Hepatocyte (in vitro differentiated cells): ENCODE measurements around the gene FAM149B1. TPM values are rescaled to one million over a fixed set of nuclear protein-coding genes. Genes with fewer than 3 reads are reported as not detected.
A peak's percentile ranks its signal among the peaks of the same experiment; 100 is the strongest.

Experiments used
- DNase-seq: peaks from one replicate; pipeline ENCODE4 v3.0.0-alpha.2; 2016; ENCODE audit warnings: low spot score
- H2AFZ ChIP-seq: fragments of 200-600 bp; sonication (generic); 2 replicates; pipeline ENCODE4 v1.6.0; 2016; ENCODE audit warnings: antibody characterized with exemption, mild to moderate bottlenecking
- H3K27ac ChIP-seq: fragments of 200-600 bp; sonication (generic); 2 replicates; pipeline ENCODE4 v1.5.1; 2016; ENCODE audit warnings: mild to moderate bottlenecking
- H3K27me3 ChIP-seq: fragments of 200-600 bp; sonication (generic); 2 replicates; pipeline ENCODE4 v1.6.1; 2016
- H3K36me3 ChIP-seq: fragments of 200-600 bp; sonication (generic); replicated peaks from 2 replicates; pipeline ENCODE4 v1.5.1; 2016; ENCODE audit warnings: low read depth; ENCODE audit not compliant: insufficient read depth
- H3K4me1 ChIP-seq: fragments of 200-600 bp; sonication (generic); 2 replicates; pipeline ENCODE4 v1.5.1; 2016; ENCODE audit warnings: mild to moderate bottlenecking, moderate library complexity; ENCODE audit not compliant: insufficient read depth
- H3K4me2 ChIP-seq: fragments of 200-600 bp; sonication (generic); 2 replicates; pipeline ENCODE4 v1.6.0; 2016
- H3K4me3 ChIP-seq: fragments of 200-600 bp; sonication (generic); 2 replicates; pipeline ENCODE4 v1.5.1; 2016; ENCODE audit warnings: mild to moderate bottlenecking
- H3K79me2 ChIP-seq: fragments of 200-600 bp; sonication (generic); 2 replicates; pipeline ENCODE4 v1.6.0; 2017; ENCODE audit warnings: mild to moderate bottlenecking
- H3K9me2 ChIP-seq: fragments of 200-600 bp; sonication (generic); replicated peaks from 2 replicates; pipeline ENCODE4 v1.6.0; 2017; ENCODE audit warnings: mild to moderate bottlenecking; ENCODE audit not compliant: insufficient read depth
- H3K9me3 ChIP-seq: fragments of 200-600 bp; sonication (generic); 2 replicates; pipeline ENCODE4 v1.5.1; 2016; ENCODE audit warnings: low read depth, mild to moderate bottlenecking
- H4K20me1 ChIP-seq: fragments of 200-600 bp; sonication (generic); 2 replicates; pipeline ENCODE4 v1.6.0; 2016; ENCODE audit warnings: mild to moderate bottlenecking; ENCODE audit not compliant: insufficient read depth, poor library complexity, severe bottlenecking
- EZH2 ChIP-seq: fragments of 200-600 bp; sonication (generic); IDR thresholded peaks from 2 replicates; pipeline ENCODE4 v1.6.1; 2016; ENCODE audit warnings: antibody characterized with exemption, mild to moderate bottlenecking, borderline replicate concordance
- EZH2phosphoT487 ChIP-seq: fragments of 200-600 bp; sonication (generic); IDR thresholded peaks from one replicate; pipeline ENCODE4 v1.6.1; 2018; ENCODE audit warnings: antibody characterized with exemption, mild to moderate bottlenecking, low read depth, moderate library complexity; ENCODE audit not compliant: unreplicated experiment, severe bottlenecking
- WGBS: methylation state at CpG from one replicate; pipeline ENCODE4 v1.1.6; 2016; ENCODE audit warnings: low lambda C conversion rate; ENCODE audit errors: missing lambda C conversion rate; 5-methylcytosine and 5-hydroxymethylcytosine counted together
- polyA plus RNA-seq: library from polyadenylated mRNA; unstranded; fragments of >200 nt; fragmentation: Nextera tagmentation; extraction: Ambion mirVana; gene quantifications from 2 replicates; pipeline ENCODE4 v1.2.1, GENCODE V29; 2016
- total RNA-seq: library from RNA; depleted of rRNA; stranded (reverse); fragments of >200 nt; gene quantifications from 2 replicates; pipeline ENCODE4 v1.2.3, GENCODE V29; 2014
- TF ChIP-seq, protein P1 (sequence below): fragments of 200-600 bp; sonication (generic); IDR thresholded peaks from 2 replicates; pipeline ENCODE4 v1.5.1; 2016; ENCODE audit warnings: antibody characterized with exemption, mild to moderate bottlenecking; ENCODE audit not compliant: poor library complexity

The FAM149B1 gene
- total and polyA plus RNA-seq, 2 experiments from 2014 or later, result 9.8 to 22.7 TPM

DNA sequence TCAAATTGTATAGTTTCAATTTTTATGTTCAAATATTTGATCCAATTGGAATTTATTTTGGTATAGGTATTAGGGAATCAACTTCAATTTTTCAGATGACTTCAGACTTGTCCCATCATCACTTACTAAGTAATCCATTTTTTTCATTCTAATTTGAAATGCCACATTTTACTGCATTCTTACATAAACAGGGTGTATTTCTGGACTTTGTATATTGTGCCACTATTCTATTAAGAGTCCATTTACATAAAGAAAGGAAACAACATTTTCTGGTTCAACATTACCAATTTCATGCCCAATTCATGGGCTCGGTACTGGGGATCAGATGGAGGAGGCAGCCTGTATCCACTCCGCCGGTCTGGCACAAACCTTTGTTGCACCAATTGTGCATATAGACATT, 15.9 kb upstream of the FAM149B1 start:
- Histone ChIP-seq H3K27me3 (no peaks in the 10 kb centered on the region), H3K27ac (no peak overlapping the region), H3K9me3 (no peaks in the 10 kb centered on the region), H4K20me1 (no peaks in the 10 kb centered on the region), H2AFZ (no peak overlapping the region), H3K4me2 (no peak overlapping the region), H3K4me1 (no peaks in the 10 kb centered on the region), H3K4me3 (no peak overlapping the region), H3K9me2 (no peaks in the 10 kb centered on the region), H3K36me3 (peaks cover 6% of the 10 kb centered on the region), H3K79me2 (peaks cover 11% of the 10 kb centered on the region)
- 95% methylated on average over 3 of the region's 3 CpGs for WGBS
- TF ChIP-seq EZH2phosphoT487 (no peak), EZH2 (no peak)
- TF ChIP-seq, protein P1, sequence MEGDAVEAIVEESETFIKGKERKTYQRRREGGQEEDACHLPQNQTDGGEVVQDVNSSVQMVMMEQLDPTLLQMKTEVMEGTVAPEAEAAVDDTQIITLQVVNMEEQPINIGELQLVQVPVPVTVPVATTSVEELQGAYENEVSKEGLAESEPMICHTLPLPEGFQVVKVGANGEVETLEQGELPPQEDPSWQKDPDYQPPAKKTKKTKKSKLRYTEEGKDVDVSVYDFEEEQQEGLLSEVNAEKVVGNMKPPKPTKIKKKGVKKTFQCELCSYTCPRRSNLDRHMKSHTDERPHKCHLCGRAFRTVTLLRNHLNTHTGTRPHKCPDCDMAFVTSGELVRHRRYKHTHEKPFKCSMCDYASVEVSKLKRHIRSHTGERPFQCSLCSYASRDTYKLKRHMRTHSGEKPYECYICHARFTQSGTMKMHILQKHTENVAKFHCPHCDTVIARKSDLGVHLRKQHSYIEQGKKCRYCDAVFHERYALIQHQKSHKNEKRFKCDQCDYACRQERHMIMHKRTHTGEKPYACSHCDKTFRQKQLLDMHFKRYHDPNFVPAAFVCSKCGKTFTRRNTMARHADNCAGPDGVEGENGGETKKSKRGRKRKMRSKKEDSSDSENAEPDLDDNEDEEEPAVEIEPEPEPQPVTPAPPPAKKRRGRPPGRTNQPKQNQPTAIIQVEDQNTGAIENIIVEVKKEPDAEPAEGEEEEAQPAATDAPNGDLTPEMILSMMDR, result no peak
- DNase-seq, result no peak

DNA sequence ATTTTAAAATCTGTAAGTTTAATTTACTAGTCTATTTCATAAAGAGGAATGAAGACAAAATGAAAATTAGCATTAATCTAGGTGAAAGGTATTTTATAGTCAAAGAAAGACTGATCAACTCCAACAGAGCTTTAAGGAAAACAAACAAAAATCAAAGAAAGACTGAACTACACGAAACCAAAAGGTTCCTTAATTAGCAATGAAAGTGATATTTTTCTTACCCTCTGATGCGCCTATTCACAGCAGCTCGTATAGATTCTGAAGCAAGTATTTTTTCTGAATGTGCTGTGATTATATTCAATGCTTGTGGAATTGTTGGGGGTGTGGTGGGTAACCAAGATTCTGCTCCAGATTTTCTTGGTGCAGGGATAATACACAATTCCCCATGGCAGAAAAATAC, 11.9 kb upstream of the FAM149B1 start:
- no peak overlapping the region for H3K4me2 ChIP-seq
- peaks cover 31% of the 10 kb centered on the region for H3K79me2 ChIP-seq
- H3K9me2 ChIP-seq, result no peaks in the 10 kb centered on the region
- TF ChIP-seq EZH2 (no peak), EZH2phosphoT487 (no peak)
- TF ChIP-seq, protein P1, result no peak
- no peaks in the 10 kb centered on the region for H3K4me1 ChIP-seq
- peaks cover 6% of the 10 kb centered on the region for H4K20me1 ChIP-seq
- 97% methylated on average over 3 of the region's 3 CpGs for WGBS
- no peaks in the 10 kb centered on the region for H3K27me3 ChIP-seq
- no peak overlapping the region for H2AFZ ChIP-seq
- H3K4me3 ChIP-seq, result no peak overlapping the region
- H3K9me3 ChIP-seq, result no peaks in the 10 kb centered on the region
- no peak overlapping the region for H3K27ac ChIP-seq
- DNase-seq, result no peak
- peaks cover 6% of the 10 kb centered on the region for H3K36me3 ChIP-seq

DNA sequence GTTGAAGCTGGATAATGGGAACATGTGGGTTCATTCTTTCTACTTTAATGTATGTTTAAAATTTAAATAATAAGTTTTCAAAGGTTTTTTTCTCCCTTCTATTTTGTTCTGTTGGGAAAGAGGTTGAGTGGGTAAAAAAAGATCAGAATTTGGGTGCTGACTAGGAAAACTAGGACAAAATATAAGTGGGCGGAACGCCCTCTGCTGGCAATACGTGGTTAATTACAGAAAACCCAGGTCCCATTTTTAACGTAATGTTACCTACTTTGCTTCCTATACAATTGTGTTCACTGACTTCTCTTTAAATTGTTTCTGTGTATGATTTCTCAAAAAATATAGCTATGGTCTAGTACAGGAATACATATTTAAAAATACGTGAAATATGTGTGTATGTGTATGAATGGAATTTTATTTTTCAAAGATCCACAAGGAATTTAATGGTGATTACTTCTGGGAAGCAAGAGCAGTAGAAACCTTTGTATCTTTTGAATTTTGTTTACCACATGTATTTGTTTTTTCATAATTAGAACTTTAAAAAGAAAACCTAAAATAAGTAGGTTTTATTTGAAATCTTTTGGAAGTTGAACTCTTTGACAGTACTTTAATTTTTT, 8.8 kb upstream of the FAM149B1 start:
- H3K79me2 ChIP-seq, result peaks cover 55% of the 10 kb centered on the region

More for the DNA sequence above, 8.8 kb upstream of the FAM149B1 start:
- no peak for TF ChIP-seq EZH2
- TF ChIP-seq, protein P1, result peak; percentile 73
- H3K36me3 ChIP-seq, result no peaks in the 10 kb centered on the region
- no peaks in the 10 kb centered on the region for H3K27me3 ChIP-seq
- H3K4me3 ChIP-seq, result no peak overlapping the region
- H3K4me1 ChIP-seq, result no peaks in the 10 kb centered on the region
- H2AFZ ChIP-seq, result no peak overlapping the region
- DNase-seq, result peak; percentile 73
- no peak overlapping the region for H3K27ac ChIP-seq
- peaks cover 6% of the 10 kb centered on the region for H4K20me1 ChIP-seq
- H3K4me2 ChIP-seq, result no peak overlapping the region
- WGBS, result 7% methylated on average over 5 of the region's 5 CpGs
- H3K9me2 ChIP-seq, result no peaks in the 10 kb centered on the region
- no peaks in the 10 kb centered on the region for H3K9me3 ChIP-seq
